Activated B cell treated with CpG ODN at 0.5 μM for 24 hours (primary cell): ENCODE measurements around the gene TNFRSF25. TPM values are rescaled to one million over a fixed set of nuclear protein-coding genes. Genes with fewer than 3 reads are reported as not detected.

ENCODE experiments used
- ATAC-seq: fragments of 200-7000 bp; cut with Tn5 transposase; one replicate; pipeline ENCODE4 v1.10.0; 2021; ENCODE audit warnings: low read depth, mild to moderate bottlenecking, moderate library complexity
- CTCF ChIA-PET: fragments of 350-600 bp; sonication (Branson Sonifier 250); formaldehyde crosslinking; loops from one replicate; lab custom pipeline; 2021; ENCODE audit warnings: antibody characterized with exemption; lab: Charles Lee
- POLR2A ChIA-PET: fragments of 350-600 bp; sonication (Branson Sonifier 250); formaldehyde crosslinking; loops from one replicate; lab custom pipeline; 2021; ENCODE audit warnings: antibody characterized with exemption; lab: Charles Lee
- DNase-seq: peaks from one replicate; pipeline ENCODE4 v3.0.0; 2022
- H3K27ac Mint-ChIP-seq: one replicate; pipeline ENCODE4 v1.8.0; 2020; ENCODE audit warnings: mixed read lengths
- H3K27me3 Mint-ChIP-seq: one replicate; pipeline ENCODE4 v1.8.0; 2021; ENCODE audit warnings: mixed read lengths
- H3K36me3 Mint-ChIP-seq: one replicate; pipeline ENCODE4 v1.8.0; 2021; ENCODE audit warnings: low read depth, mixed read lengths
- H3K4me1 Mint-ChIP-seq: one replicate; pipeline ENCODE4 v1.8.0; 2021; ENCODE audit warnings: mixed read lengths
- H3K4me3 Mint-ChIP-seq: one replicate; pipeline ENCODE4 v1.8.0; 2020; ENCODE audit warnings: mild to moderate bottlenecking, mixed read lengths
- H3K9me3 Mint-ChIP-seq: one replicate; pipeline ENCODE4 v1.8.0; 2020; ENCODE audit warnings: mixed read lengths
- CTCF ChIP-seq: fragments of 200-600 bp; IDR thresholded peaks from one replicate; pipeline ENCODE4 v1.8.0; 2022; ENCODE audit warnings: antibody characterized with exemption, mild to moderate bottlenecking
- intact Hi-C: fragments of 100-400 bp; cut with micrococcal nuclease; formaldehyde crosslinking; loops from one replicate; pipeline ENCODE4 v1.15.1; 2024
- total RNA-seq: library from RNA; stranded (reverse); gene quantifications from 2 replicates; pipeline ENCODE4 v1.2.3, GENCODE V29; 2022

The TNFRSF25 gene
- total RNA-seq, 1 donor from 2014 or later: 2.8 TPM

DNA sequence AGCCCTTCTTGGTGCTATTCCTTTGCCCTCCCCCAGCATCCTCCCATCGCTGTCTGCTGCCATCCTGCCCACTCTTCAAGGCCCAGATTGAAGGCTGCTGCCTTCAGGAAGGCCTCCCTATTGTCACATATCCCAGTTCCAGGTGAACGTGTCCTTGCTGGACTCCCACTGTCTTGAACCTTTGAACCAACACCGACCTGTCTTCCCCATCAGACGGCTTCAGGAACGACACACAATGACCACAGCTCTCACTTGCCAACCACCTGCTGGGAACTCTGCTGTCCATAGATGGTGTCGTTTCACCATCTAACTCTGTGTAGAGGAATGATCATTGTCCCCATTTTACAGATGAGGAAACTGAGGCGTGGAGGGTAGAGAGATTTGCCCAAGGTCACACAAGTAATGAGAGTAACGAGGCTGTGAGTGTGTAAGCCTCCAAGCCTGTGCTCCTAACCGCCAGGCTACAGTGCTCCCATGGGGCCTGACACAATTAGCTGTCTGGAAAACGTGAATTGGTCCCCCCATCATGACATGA is 35.4 kb upstream of the TNFRSF25 start:
- DNase-seq (no peak), ATAC-seq (no peak)
- Mint-ChIP-seq H3K36me3 (no peaks in the 10 kb centered on the region), H3K27me3 (peaks cover 28% of the 10 kb centered on the region), H3K9me3 (no peaks in the 10 kb centered on the region), H3K4me3 (no peak overlapping the region), H3K4me1 (peaks cover 10% of the 10 kb centered on the region), H3K27ac (no peak overlapping the region)
- ChIA-PET POLR2A (no interaction called here), CTCF (no interaction called here)
- intact Hi-C loops: no loop called here
- TF ChIP-seq CTCF: no peak

- H3K27ac Mint-ChIP-seq: no peak overlapping the region
- ChIA-PET CTCF (no interaction called here), POLR2A (no interaction called here)
- no peaks in the 10 kb centered on the region for H3K36me3 Mint-ChIP-seq
- no peak overlapping the region for H3K4me3 Mint-ChIP-seq
- no peak for ATAC-seq
- peaks cover 10% of the 10 kb centered on the region for H3K4me1 Mint-ChIP-seq
- H3K9me3 Mint-ChIP-seq: no peaks in the 10 kb centered on the region
- intact Hi-C loops: no loop called here
- H3K27me3 Mint-ChIP-seq: peaks cover 30% of the 10 kb centered on the region
- no peak for DNase-seq
- TF ChIP-seq CTCF: no peak
Observed at GRCh38 chr1:6500544-6501278, 34.7 kb upstream of the TNFRSF25 start.

DNA sequence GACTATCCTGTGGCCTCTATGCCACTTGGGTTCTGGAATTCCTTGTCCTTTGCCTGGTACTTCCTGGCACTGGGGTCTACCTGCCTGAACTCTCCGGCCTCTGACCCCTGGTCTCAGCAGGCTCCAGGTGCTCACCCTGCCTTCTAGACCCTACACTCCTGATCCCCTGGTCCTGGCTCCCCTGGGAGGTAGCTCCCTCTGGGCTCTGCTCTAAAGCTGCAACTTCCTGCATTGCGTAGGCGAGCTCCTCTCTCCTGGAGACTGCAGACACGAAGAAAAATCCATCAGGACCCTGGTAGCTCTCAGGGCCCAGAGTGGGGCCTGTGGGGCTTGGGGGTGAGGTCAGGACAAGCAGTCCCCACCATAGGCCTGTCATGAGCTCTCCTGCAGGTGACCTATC is 33.3 kb upstream of the TNFRSF25 start:
- TF ChIP-seq CTCF: no peak
- DNase-seq (no peak), ATAC-seq (no peak)
- H3K27ac Mint-ChIP-seq: no peak overlapping the region
- intact Hi-C loops: no loop called here
- peaks cover 29% of the 10 kb centered on the region for H3K27me3 Mint-ChIP-seq
- no peak overlapping the region for H3K4me3 Mint-ChIP-seq
- ChIA-PET POLR2A (no interaction called here), CTCF (interaction anchor here (1.3 kb wide), 1 partner anchor 10 kb away, joined by 3 read pairs; no protein-coding TSS in a partner anchor)
- no peaks in the 10 kb centered on the region for H3K36me3 Mint-ChIP-seq
- peaks cover 10% of the 10 kb centered on the region for H3K4me1 Mint-ChIP-seq
- H3K9me3 Mint-ChIP-seq: no peaks in the 10 kb centered on the region

DNA sequence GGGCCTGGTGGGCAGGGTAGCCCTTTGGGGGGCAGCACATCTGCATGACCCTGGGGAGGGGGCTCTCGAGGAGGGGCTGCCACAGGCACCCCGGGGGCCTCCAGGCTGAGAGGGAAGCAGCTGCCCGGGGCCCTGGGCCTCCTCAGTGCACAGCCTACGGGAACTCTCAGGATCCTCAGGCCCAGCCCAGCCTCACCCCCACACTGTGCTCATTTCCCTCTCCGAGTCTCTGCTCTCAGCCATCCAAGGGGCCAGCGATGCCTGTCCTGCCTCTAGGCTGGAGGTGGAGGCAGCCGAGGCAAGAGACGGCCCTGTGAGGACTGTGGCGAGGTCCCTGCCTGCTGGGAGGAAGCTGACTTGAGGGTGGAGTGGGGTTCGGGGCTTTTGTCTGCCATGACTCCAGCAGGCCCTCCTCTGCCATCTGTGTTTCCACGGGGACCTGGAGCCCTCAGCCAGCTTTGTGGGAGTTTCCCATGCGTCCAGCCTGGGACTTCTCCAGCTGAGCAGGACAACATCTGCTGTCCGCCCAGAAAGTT is 32.7 kb upstream of the TNFRSF25 start:
- ATAC-seq: no peak
- ChIA-PET POLR2A (no interaction called here), CTCF (no interaction called here)
- Mint-ChIP-seq H3K4me3 (no peak overlapping the region), H3K36me3 (no peaks in the 10 kb centered on the region), H3K27me3 (peaks cover 29% of the 10 kb centered on the region), H3K9me3 (no peaks in the 10 kb centered on the region), H3K4me1 (peaks cover 10% of the 10 kb centered on the region), H3K27ac (no peak overlapping the region)
- no peak for TF ChIP-seq CTCF
- DNase-seq: no peak
- intact Hi-C loops: no loop called here

DNA sequence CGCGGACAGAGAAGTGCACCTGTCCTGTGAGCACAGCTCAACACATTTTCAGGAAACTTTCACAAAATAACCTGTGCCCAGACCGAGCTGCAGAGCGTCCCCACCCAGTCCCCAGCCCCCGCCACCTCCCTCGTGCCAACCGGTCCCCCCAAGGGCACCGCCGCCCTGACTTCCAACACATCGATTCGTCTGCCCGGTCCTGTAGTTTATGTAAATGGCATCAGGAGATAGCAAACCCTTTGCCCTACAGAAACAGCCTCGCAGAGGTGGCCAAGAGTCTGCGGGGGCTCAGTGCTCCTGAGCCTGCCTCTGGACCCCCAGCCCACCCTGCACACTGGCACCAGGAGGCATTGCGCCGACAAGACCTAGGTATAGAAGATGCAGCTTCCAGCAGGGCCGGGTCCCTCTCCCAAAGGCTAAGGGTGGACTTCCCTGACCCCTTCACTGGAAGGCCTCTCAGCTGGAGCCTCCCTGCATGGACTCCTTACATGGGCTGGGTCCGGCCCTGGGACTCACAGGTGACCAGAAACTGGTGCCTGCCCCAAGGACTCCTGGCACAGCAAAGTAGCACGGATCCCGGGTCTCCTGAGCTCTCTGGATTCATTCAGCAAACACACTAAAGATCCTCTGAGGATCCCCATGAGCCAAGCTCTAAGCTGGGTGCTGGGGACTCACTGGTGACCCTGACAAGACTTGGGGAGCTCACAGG is 32.0 kb upstream of the TNFRSF25 start:
- no peaks in the 10 kb centered on the region for H3K36me3 Mint-ChIP-seq
- ChIA-PET CTCF (no interaction called here), POLR2A (no interaction called here)
- intact Hi-C loops: no loop called here
- H3K27ac Mint-ChIP-seq: no peak overlapping the region
- no peak for TF ChIP-seq CTCF
- H3K4me1 Mint-ChIP-seq: peaks cover 10% of the 10 kb centered on the region
- ATAC-seq: no peak
- no peaks in the 10 kb centered on the region for H3K9me3 Mint-ChIP-seq
- DNase-seq: no peak
- peak overlapping the region; percentile 73 for H3K4me3 Mint-ChIP-seq
- H3K27me3 Mint-ChIP-seq: peaks cover 29% of the 10 kb centered on the region
